ENCODE results near the gene SUGCT.

The SUGCT gene

DNA sequence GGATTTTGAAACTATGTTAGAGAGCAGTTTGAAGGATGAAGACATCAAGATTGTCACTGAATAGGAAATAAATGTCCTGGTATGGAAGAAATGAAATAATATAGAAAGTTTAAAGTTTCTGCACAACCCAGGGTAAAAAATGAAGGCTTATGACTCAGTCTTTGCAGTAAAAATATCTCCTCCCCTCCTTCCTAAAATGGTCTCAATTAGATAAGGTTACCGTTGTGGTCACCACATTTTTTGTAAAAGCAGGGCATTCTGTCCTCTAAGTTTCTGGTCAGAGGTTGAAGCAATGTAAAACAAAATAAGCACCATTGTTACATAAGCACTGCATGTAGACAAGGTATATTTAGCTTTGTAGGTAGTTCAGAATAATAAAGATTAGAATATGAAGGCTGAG is 403.5 kb downstream of the SUGCT start:
- no peaks in the 10 kb centered on the region for H3K36me3 ChIP-seq
- H3K27me3 ChIP-seq (ENCODE audit: insufficient read depth, low read depth, severe bottlenecking) = no peaks in the 10 kb centered on the region
- no peaks in the 10 kb centered on the region for H3K9me3 ChIP-seq (ENCODE audit: severe bottlenecking)
- TF ChIP-seq, protein P1, sequence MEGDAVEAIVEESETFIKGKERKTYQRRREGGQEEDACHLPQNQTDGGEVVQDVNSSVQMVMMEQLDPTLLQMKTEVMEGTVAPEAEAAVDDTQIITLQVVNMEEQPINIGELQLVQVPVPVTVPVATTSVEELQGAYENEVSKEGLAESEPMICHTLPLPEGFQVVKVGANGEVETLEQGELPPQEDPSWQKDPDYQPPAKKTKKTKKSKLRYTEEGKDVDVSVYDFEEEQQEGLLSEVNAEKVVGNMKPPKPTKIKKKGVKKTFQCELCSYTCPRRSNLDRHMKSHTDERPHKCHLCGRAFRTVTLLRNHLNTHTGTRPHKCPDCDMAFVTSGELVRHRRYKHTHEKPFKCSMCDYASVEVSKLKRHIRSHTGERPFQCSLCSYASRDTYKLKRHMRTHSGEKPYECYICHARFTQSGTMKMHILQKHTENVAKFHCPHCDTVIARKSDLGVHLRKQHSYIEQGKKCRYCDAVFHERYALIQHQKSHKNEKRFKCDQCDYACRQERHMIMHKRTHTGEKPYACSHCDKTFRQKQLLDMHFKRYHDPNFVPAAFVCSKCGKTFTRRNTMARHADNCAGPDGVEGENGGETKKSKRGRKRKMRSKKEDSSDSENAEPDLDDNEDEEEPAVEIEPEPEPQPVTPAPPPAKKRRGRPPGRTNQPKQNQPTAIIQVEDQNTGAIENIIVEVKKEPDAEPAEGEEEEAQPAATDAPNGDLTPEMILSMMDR (IDR thresholded peaks at IDR 0.05; ENCODE audit: low read depth, low read length) = no peak
- no peak overlapping the region for H3K4me3 ChIP-seq (ENCODE audit: low read depth, low read length)
- H3K27ac ChIP-seq = no peak overlapping the region
- DNase-seq = no peak

DNA sequence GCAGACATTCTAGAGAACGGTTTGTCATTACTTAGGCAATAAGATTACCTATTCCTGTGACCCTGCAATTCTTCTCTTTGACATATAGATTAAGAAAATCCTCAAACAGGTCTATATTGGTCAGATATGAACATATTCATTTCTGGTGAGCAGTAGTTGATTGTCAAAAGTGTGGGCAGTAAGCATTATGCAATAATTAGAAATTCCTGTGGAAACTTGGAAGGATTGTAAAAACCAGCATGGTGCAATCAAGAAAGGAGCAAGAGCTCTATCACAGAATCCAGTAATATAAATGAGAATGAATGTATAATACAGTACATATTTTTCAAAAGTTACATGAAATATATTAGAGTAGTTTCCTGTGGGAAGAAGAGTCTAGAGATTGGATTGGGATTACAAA is 406.5 kb downstream of the SUGCT start:
- no peak for DNase-seq
- H3K4me3 ChIP-seq (ENCODE audit: low read depth, low read length) = no peak overlapping the region
- no peaks in the 10 kb centered on the region for H3K36me3 ChIP-seq
- no peaks in the 10 kb centered on the region for H3K9me3 ChIP-seq (ENCODE audit: severe bottlenecking)
- TF ChIP-seq, protein P1 (IDR thresholded peaks at IDR 0.05; ENCODE audit: low read depth, low read length) = no peak
- H3K27ac ChIP-seq = no peak overlapping the region
- no peaks in the 10 kb centered on the region for H3K27me3 ChIP-seq (ENCODE audit: insufficient read depth, low read depth, severe bottlenecking)

DNA sequence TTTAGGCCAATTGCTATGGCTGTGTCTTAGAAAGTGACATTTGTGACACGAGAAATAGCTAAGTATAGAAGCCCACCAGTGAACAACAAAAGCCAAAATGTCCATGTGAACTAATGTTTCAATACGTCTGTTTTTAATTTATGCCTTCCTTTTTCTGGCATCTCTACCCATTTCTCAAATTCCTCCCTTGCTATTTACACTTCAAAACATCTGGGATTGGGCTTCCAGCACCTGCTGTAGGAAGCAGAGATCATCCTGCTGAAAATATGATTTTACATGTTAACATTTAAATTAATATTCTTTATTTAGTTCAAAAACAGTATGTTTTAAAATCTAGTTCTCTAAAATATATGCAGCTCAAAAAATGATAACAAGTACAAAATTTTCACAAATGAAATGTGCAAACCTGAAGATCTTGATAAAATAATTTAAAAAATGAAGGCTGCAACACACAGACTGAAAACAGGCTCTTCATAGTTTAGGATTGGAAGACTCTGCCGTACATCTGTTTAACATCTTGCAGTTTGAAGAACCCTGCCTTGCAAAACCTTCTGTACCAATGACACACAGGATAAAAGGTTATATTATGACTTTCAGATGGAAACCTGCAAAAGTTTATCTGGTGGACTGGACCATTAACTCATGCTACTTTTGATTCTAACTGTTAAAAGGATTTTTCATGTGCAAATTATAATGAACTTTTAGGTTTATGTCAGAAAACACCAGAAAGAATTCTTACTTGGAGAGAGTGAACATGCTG is 408.4 kb downstream of the SUGCT start:
- no peak for DNase-seq
- TF ChIP-seq, protein P1 (IDR thresholded peaks at IDR 0.05; ENCODE audit: low read depth, low read length) = no peak
- Histone ChIP-seq H3K27me3 (ENCODE audit: insufficient read depth, low read depth, severe bottlenecking) (no peaks in the 10 kb centered on the region), H3K4me3 (ENCODE audit: low read depth, low read length) (no peak overlapping the region), H3K9me3 (ENCODE audit: severe bottlenecking) (no peaks in the 10 kb centered on the region), H3K27ac (no peak overlapping the region), H3K36me3 (no peaks in the 10 kb centered on the region)

DNA sequence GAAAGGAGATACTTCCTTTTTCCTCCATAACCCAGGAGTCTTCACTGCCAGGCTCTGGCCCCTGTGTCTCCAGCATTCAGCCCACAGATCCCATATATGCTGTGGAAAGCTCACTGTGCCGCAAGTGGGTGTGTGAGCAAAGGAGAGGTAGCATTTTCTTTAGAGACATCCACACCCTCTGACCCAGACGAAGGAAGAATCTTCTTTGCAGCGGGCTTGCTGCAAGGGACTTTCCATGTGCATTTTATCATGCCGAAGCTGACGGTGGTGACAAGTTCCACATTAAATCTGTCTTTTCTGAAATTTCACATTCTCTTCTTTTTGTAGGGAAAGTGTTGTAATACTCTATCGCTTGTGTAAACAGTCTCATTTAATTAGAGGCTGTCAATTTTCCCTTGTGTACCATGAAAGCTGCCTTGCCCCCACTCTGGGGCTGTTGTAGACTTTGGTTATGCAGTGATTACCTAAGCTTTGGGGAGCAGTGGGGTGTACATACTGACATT is 409.5 kb downstream of the SUGCT start:
- no peak overlapping the region for H3K27ac ChIP-seq

DNA sequence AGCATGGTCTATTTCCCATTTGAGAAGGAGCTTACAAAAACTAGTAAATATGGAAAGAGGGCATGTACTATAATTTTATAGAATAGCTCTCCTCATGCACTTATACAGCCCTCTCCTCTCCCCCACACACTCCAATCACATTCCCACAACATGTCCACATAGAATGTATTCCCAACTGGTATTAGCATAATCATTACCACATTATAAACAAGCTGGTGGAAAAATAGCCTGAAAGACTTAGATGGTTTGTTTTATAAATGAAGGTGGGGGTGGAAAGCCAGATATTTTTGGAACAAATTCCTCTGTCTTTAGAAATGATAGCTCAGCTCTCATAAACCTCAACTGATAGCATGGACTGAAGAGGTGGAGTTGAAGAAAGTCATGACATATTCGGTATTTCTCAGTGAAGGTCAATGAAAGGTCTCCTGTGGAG is 410.1 kb downstream of the SUGCT start:
- TF ChIP-seq, protein P1 (IDR thresholded peaks at IDR 0.05; ENCODE audit: low read depth, low read length) = no peak
- Histone ChIP-seq H3K27me3 (ENCODE audit: insufficient read depth, low read depth, severe bottlenecking) (no peaks in the 10 kb centered on the region), H3K27ac (no peak overlapping the region), H3K36me3 (no peaks in the 10 kb centered on the region), H3K4me3 (ENCODE audit: low read depth, low read length) (no peak overlapping the region), H3K9me3 (ENCODE audit: severe bottlenecking) (no peaks in the 10 kb centered on the region)
- DNase-seq = no peak

More for the DNA sequence above, 409.5 kb downstream of the SUGCT start:
- TF ChIP-seq, protein P1 (IDR thresholded peaks at IDR 0.05; ENCODE audit: low read depth, low read length) = no peak
- Histone ChIP-seq H3K27me3 (ENCODE audit: insufficient read depth, low read depth, severe bottlenecking) (no peaks in the 10 kb centered on the region), H3K36me3 (no peaks in the 10 kb centered on the region), H3K9me3 (ENCODE audit: severe bottlenecking) (no peaks in the 10 kb centered on the region), H3K4me3 (ENCODE audit: low read depth, low read length) (no peak overlapping the region)
- DNase-seq = no peak

All from WERI-Rb-1 (cell line).